GM12878 (cell line): Measurements from ENCODE around the gene DMBX1. TPM values are rescaled to one million over a fixed set of nuclear protein-coding genes. Genes with fewer than 3 reads are reported as not detected.

Experiments
- ATAC-seq: fragments of 200-7000 bp; cut with Tn5 transposase; 3 replicates; pipeline ENCODE4 v1.9.1; 2020; ENCODE audit warnings: mild to moderate bottlenecking, moderate library complexity
- BruUV-seq: library from RNA; stranded (reverse); fragments of 400-500 nt; replicated peaks from 2 replicates; lab custom pipeline; 2021; lab: Mats Ljungman, UMichigan
- CTCF ChIA-PET: fragments of 300-600 bp; sonication (Branson Sonifier 250); formaldehyde crosslinking; extraction: SDS; loops from one replicate; lab custom pipeline; 2021; ENCODE audit warnings: inconsistent platforms; lab: Yijun Ruan, JAX
- POLR2A ChIA-PET: fragments of 350-600 bp; formaldehyde crosslinking; extraction: SDS; loops from one replicate; lab custom pipeline; 2021; ENCODE audit warnings: inconsistent platforms; lab: Charles Lee
- RAD21 ChIA-PET: fragments of 300-600 bp; sonication (Branson Sonifier 250); formaldehyde crosslinking; loops from one replicate; lab custom pipeline; 2023; ENCODE audit warnings: antibody characterized with exemption; ENCODE audit not compliant: unreplicated experiment; lab: Charles Lee
- SMC1A ChIA-PET: fragments of 300-600 bp; sonication (Branson Sonifier 250); formaldehyde crosslinking; loops from one replicate; lab custom pipeline; 2023; ENCODE audit not compliant: unreplicated experiment, uncharacterized antibody; lab: Charles Lee
- DNase-seq: peaks from one replicate; pipeline ENCODE4 v3.0.0-alpha.2; 2011; ENCODE audit warnings: low read depth, low spot score
- FAIRE-seq: peaks from 3 replicates; lab custom pipeline; 2011; peaks lifted over from hg19 to GRCh38; lab: Jason Lieb, UNC
- H2AFZ ChIP-seq: 2 replicates; pipeline ENCODE4 v1.6.0; 2011; ENCODE audit warnings: low read depth, low read length, control low read depth; ENCODE audit not compliant: control insufficient read depth
- H3K27ac ChIP-seq: 2 replicates; pipeline ENCODE4 v1.5.1; 2011; ENCODE audit warnings: control low read depth; ENCODE audit not compliant: control insufficient read depth, insufficient read depth
- H3K27me3 ChIP-seq, 2 experiments: replicated peaks in 1 of 2; 2 replicates each; pipeline versions ENCODE4 v1.6.0 to v1.6.1; 2011; ENCODE audit warnings: low read length in 1 of 2; ENCODE audit not compliant: control insufficient read depth in 2 of 2, insufficient read depth in 2 of 2
- H3K36me3 ChIP-seq, 2 experiments: 2 replicates each; pipeline ENCODE4 v1.5.1; 2011; ENCODE audit warnings: low read length in 1 of 2; ENCODE audit not compliant: control insufficient read depth in 2 of 2, insufficient read depth in 2 of 2
- H3K4me1 ChIP-seq: 2 replicates; pipeline ENCODE4 v1.6.1; 2011; ENCODE audit warnings: mild to moderate bottlenecking, low read length, moderate library complexity, mixed read lengths; ENCODE audit not compliant: control insufficient read depth, insufficient read depth
- H3K4me2 ChIP-seq: 2 replicates; pipeline ENCODE4 v1.6.0; 2011; ENCODE audit warnings: control low read depth; ENCODE audit not compliant: control insufficient read depth, insufficient read depth
- H3K4me3 ChIP-seq: fragments of 200-600 bp; sonication (generic); 2 replicates; pipeline ENCODE4 v1.5.1; 2016
- H3K79me2 ChIP-seq: 2 replicates; pipeline ENCODE4 v1.6.0; 2011; ENCODE audit warnings: low read length; ENCODE audit not compliant: control insufficient read depth, insufficient read depth
- H3K9ac ChIP-seq: 2 replicates; pipeline ENCODE4 v1.8.0; 2011; ENCODE audit warnings: low read length, control low read depth, mixed read lengths; ENCODE audit not compliant: control insufficient read depth, insufficient read depth
- H3K9me3 ChIP-seq: replicated peaks from 3 replicates; pipeline ENCODE4 v1.5.1; 2011; ENCODE audit warnings: mild to moderate bottlenecking, low read length; ENCODE audit not compliant: control insufficient read depth, insufficient read depth
- H4K20me1 ChIP-seq: 2 replicates; pipeline ENCODE4 v1.6.0; 2011; ENCODE audit not compliant: control insufficient read depth, insufficient read depth
- MTA3 ChIP-seq: IDR thresholded peaks from 2 replicates; pipeline ENCODE4 v1.6.1; 2012; ENCODE audit warnings: low read length, inconsistent platforms, borderline replicate concordance
- POU2F2 ChIP-seq: IDR thresholded peaks from 3 replicates; pipeline ENCODE4 v1.6.1; 2011; ENCODE audit warnings: low read depth, mild to moderate bottlenecking, low read length, borderline replicate concordance
- RUNX3 ChIP-seq: IDR thresholded peaks from 2 replicates; pipeline ENCODE4 v1.6.1; 2012; ENCODE audit warnings: low read length, inconsistent platforms
- SIX5 ChIP-seq: IDR thresholded peaks from 2 replicates; pipeline ENCODE4 v1.6.1; 2011; ENCODE audit warnings: mild to moderate bottlenecking, low read depth, low read length, moderate library complexity; ENCODE audit not compliant: severe bottlenecking
- ZNF384 ChIP-seq: IDR thresholded peaks from 2 replicates; pipeline ENCODE4 v1.6.1; 2012; ENCODE audit warnings: low read depth, mild to moderate bottlenecking, low read length, improper control_type of control experiment, borderline replicate concordance
- WGBS: methylation state at CpG from one replicate; pipeline ENCODE4 v1.1.6; 2016; ENCODE audit warnings: low lambda C conversion rate; ENCODE audit not compliant: insufficient replicate concordance, insufficient coverage; ENCODE audit errors: missing lambda C conversion rate; 5-methylcytosine and 5-hydroxymethylcytosine counted together
- in situ Hi-C: fragments of 300-500 bp; cut with MboI; formaldehyde crosslinking; loops from 9 replicates; pipeline ENCODE4 v1.14.3; 2018; ENCODE audit warnings: mixed read lengths
- intact Hi-C: fragments of 100-400 bp; cut with micrococcal nuclease; formaldehyde crosslinking; loops from one replicate; pipeline ENCODE4 v1.14.2; 2022; ENCODE audit not compliant: unreplicated experiment
- polyA plus RNA-seq, 11 experiments: library from polyadenylated mRNA; depleted of rRNA in 4 of 11; unstranded in 6 of 11; stranded (reverse) in 5 of 11; fragments of >200 nt; fragmentation: Nextera tagmentation in 4 of 11; fragmentation: Illumina TruSeq in 1 of 11; extraction: Ambion mirVana in 4 of 11; extraction: Trizol in 1 of 11; gene quantifications; 1 replicate in 1 of 11; 2 replicates in 10 of 11; pipeline versions ENCODE4 v1.2.1 to v1.2.3, GENCODE V29; 2011 to 2016; ENCODE audit warnings: inconsistent platforms in 2 of 11, missing spikeins in 2 of 11, low read depth in 1 of 11
- total RNA-seq, 4 experiments: library from RNA; depleted of rRNA in 3 of 4; stranded (reverse); fragments of >200 nt in 3 of 4; fragmentation: Illumina TruSeq in 1 of 4; extraction: Trizol in 1 of 4; gene quantifications; 2 replicates each; pipeline versions ENCODE4 v1.2.1 to v1.2.3, GENCODE V29; 2013 to 2021
- TF ChIP-seq, protein P1 (sequence below): fragments of 450-650 bp; formaldehyde crosslinking; IDR thresholded peaks from 2 replicates; pipeline ENCODE4 v1.4.0; 2022; ENCODE audit warnings: mild to moderate bottlenecking, moderate library complexity
- TF ChIP-seq, protein P2 (sequence below): IDR thresholded peaks from 2 replicates; pipeline ENCODE4 v1.6.1; 2011; ENCODE audit warnings: low read depth, mild to moderate bottlenecking, low read length, moderate library complexity, borderline replicate concordance; ENCODE audit errors: extremely low read depth
- TF ChIP-seq, protein P3 (sequence below): fragments of 450-650 bp; IDR thresholded peaks from 2 replicates; pipeline ENCODE4 v1.6.1; 2018; ENCODE audit warnings: mild to moderate bottlenecking, low read depth, moderate library complexity; ENCODE audit not compliant: partially characterized antibody

Gene DMBX1
- total and polyA plus RNA-seq, 10 of the 15 experiments (the other 5 are each of a cell fraction or from before 2014, with no cell fraction given), result 0.03 TPM; not detected in 9

DNA sequence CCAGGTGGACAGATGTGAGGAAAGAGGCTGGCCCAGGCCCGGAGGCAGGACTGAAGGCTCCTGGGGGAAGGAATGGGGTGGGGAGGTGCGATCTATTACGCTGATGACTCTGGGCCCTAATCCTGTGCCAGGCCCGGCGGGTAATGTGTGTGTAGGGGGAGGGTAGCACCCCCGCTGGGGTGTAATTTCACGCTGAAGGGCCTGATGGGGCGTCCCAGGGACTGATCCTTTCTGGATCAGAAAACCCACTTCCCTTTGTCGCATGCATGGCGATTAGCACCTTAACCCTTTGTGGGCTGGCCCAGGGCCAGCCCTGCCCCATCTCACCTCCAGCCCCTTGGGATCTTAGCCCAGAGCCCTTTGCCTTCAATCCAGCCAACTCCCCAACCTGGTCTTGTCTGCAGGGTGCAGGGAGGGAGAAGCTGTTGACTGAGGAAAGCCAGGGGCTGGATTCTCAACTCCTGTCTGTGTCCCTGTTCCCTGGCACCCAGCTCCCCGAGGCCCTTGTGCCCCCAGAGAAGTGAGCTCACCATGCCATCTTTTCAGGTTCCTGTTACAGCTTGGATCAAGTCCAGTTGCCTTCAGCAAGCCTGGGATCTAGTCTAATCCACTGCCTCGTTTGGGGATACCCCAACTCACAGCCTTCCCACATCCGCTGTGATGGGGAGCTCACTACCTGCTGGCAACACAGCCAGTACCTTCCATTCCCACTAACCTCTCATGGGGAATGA is 35.8 kb downstream of the DMBX1 start:
- peaks cover 12% of the 10 kb centered on the region for H3K4me1 ChIP-seq
- H4K20me1 ChIP-seq, result no peaks in the 10 kb centered on the region
- DNase-seq (no peak), FAIRE-seq (no peak), ATAC-seq (no peak)
- H2AFZ ChIP-seq, result no peak overlapping the region
- no peak overlapping the region for H3K4me2 ChIP-seq
- RAD21 ChIA-PET, result interaction anchor here (1.4 to 5.3 kb wide), 5 partner anchors 37 to 80 kb away, joined by 7 to 29 read pairs (median 15); no protein-coding TSS in a partner anchor
- POLR2A ChIA-PET, result no interaction called here
- no peak overlapping the region for H3K9ac ChIP-seq
- no peaks in the 10 kb centered on the region for H3K36me3 ChIP-seq
- no peaks in the 10 kb centered on the region for H3K79me2 ChIP-seq
- in situ Hi-C loops, result loop anchor here (5.0 kb wide), 2 partner anchors 48 to 78 kb away; no protein-coding TSS in a partner anchor
- no peak overlapping the region for H3K4me3 ChIP-seq
- H3K9me3 ChIP-seq, result no peaks in the 10 kb centered on the region
- H3K27ac ChIP-seq, result no peak overlapping the region
- CTCF ChIA-PET, result interaction anchor here (0.8 to 6.9 kb wide), 8 partner anchors 10 to 83 kb away, joined by 3 to 93 read pairs (median 9); a partner anchor contains a TSS
- TF ChIP-seq ZNF384 (no peak), SIX5 (no peak), MTA3 (no peak), POU2F2 (no peak), RUNX3 (no peak)
- TF ChIP-seq, protein P1, sequence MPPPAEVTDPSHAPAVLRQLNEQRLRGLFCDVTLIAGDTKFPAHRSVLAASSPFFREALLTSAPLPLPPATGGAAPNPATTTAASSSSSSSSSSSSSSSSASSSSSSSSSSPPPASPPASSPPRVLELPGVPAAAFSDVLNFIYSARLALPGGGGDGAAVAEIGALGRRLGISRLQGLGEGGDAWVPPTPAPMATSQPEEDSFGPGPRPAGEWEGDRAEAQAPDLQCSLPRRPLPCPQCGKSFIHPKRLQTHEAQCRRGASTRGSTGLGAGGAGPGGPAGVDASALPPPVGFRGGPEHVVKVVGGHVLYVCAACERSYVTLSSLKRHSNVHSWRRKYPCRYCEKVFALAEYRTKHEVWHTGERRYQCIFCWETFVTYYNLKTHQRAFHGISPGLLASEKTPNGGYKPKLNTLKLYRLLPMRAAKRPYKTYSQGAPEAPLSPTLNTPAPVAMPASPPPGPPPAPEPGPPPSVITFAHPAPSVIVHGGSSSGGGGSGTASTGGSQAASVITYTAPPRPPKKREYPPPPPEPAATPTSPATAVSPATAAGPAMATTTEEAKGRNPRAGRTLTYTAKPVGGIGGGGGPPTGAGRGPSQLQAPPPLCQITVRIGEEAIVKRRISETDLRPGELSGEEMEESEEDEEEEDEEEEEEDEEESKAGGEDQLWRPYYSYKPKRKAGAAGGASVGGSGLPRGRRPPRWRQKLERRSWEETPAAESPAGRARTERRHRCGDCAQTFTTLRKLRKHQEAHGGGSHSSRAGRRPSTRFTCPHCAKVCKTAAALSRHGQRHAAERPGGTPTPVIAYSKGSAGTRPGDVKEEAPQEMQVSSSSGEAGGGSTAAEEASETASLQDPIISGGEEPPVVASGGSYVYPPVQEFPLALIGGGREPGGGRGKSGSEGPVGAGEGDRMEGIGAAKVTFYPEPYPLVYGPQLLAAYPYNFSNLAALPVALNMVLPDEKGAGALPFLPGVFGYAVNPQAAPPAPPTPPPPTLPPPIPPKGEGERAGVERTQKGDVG (CRISPR knock-in tag), result no peak
- TF ChIP-seq, protein P2, sequence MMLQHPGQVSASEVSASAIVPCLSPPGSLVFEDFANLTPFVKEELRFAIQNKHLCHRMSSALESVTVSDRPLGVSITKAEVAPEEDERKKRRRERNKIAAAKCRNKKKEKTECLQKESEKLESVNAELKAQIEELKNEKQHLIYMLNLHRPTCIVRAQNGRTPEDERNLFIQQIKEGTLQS, result no peak
- TF ChIP-seq, protein P3, sequence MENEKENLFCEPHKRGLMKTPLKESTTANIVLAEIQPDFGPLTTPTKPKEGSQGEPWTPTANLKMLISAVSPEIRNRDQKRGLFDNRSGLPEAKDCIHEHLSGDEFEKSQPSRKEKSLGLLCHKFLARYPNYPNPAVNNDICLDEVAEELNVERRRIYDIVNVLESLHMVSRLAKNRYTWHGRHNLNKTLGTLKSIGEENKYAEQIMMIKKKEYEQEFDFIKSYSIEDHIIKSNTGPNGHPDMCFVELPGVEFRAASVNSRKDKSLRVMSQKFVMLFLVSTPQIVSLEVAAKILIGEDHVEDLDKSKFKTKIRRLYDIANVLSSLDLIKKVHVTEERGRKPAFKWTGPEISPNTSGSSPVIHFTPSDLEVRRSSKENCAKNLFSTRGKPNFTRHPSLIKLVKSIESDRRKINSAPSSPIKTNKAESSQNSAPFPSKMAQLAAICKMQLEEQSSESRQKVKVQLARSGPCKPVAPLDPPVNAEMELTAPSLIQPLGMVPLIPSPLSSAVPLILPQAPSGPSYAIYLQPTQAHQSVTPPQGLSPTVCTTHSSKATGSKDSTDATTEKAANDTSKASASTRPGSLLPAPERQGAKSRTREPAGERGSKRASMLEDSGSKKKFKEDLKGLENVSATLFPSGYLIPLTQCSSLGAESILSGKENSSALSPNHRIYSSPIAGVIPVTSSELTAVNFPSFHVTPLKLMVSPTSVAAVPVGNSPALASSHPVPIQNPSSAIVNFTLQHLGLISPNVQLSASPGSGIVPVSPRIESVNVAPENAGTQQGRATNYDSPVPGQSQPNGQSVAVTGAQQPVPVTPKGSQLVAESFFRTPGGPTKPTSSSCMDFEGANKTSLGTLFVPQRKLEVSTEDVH, result no peak
- TF ChIP-seq, all 136 proteins: peak for 0
- SMC1A ChIA-PET, result interaction anchor here (1.1 to 4.2 kb wide), 5 partner anchors 18 to 74 kb away, joined by 3 to 18 read pairs (median 4); no protein-coding TSS in a partner anchor
- intact Hi-C loops, result no loop called here
- peaks cover 0 to 3% of the 10 kb centered on the region in 2 experiments; a peak in 1 of 4 replicates for H3K27me3 ChIP-seq
- BruUV-seq, result no TSS peak
- 26% methylated on average over 13 of the region's 13 CpGs for WGBS
